ENCODE results near the gene MT3. TPM values are rescaled to one million over a fixed set of nuclear protein-coding genes. Genes with fewer than 3 reads are reported as not detected.

The MT3 gene
- polyA plus RNA-seq, 1 of the 3 experiments (the other 2 are of a cell fraction), result 0.43 TPM

- H3K27me3 ChIP-seq (ENCODE audit: insufficient read depth), result no peaks in the 10 kb centered on the region
- H3K36me3 ChIP-seq (replicated peaks in 1 of 2; ENCODE audit: control insufficient read depth in 1 of 2, insufficient read depth in 2 of 2, low read length in 1 of 2), result no peaks in the 10 kb centered on the region
- H3K27ac ChIP-seq (ENCODE audit: low read depth in 2 of 2, low read length in 1 of 2), result no peak overlapping the region
- H3K79me2 ChIP-seq (ENCODE audit: insufficient read depth), result no peaks in the 10 kb centered on the region
- H3K9me3 ChIP-seq, result 0 out of 2 replicates have a peak, but pooled peaks cover under 1% of the 10 kb centered on the region
- no peaks in the 10 kb centered on the region for H3K9me2 ChIP-seq
- no peaks in the 10 kb centered on the region for H4K20me1 ChIP-seq (ENCODE audit: insufficient read depth)
- H3K4me3 ChIP-seq (ENCODE audit: low read depth in 2 of 2, low read length in 1 of 2), result no peak overlapping the region
- WGBS (ENCODE audit: low lambda C conversion rate), result 2% methylated on average over 2 of the region's 2 CpGs
- no peaks in the 10 kb centered on the region for H3K4me1 ChIP-seq (ENCODE audit: control insufficient read depth in 1 of 2, insufficient read depth in 2 of 2, low read depth in 1 of 2, low read length in 1 of 2)
- H3K4me2 ChIP-seq, result no peak overlapping the region
- DNase-seq, result no peak
- H2AFZ ChIP-seq (ENCODE audit: low read depth), result no peak overlapping the region
- TF ChIP-seq POLR2AphosphoS5 (IDR thresholded peaks at IDR 0.05; ENCODE audit: low read depth, low read length), result no peak
- no peak for TF ChIP-seq FOXJ3 (CRISPR knock-in tag; IDR thresholded peaks at IDR 0.05)
- no peak for TF ChIP-seq TEAD4 (IDR thresholded peaks at IDR 0.05; ENCODE audit: borderline replicate concordance, insufficient read depth)
- no peak for TF ChIP-seq REST (IDR thresholded peaks at IDR 0.05; ENCODE audit: low read depth, low read length)
- no peak for TF ChIP-seq RXRA (IDR thresholded peaks at IDR 0.05; ENCODE audit: borderline replicate concordance, low read depth)
- no peak for TF ChIP-seq MEF2A (IDR thresholded peaks at IDR 0.05; ENCODE audit: borderline replicate concordance, low read depth)
- TF ChIP-seq MXI1 (IDR thresholded peaks at IDR 0.05; ENCODE audit: low read depth, low read length), result no peak
- no peak for TF ChIP-seq EP300 (IDR thresholded peaks at IDR 0.05; ENCODE audit: borderline replicate concordance in 1 of 2, low read depth in 1 of 2, low read length in 1 of 2)
- TF ChIP-seq, protein P1, sequence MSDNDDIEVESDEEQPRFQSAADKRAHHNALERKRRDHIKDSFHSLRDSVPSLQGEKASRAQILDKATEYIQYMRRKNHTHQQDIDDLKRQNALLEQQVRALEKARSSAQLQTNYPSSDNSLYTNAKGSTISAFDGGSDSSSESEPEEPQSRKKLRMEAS (IDR thresholded peaks at IDR 0.05; ENCODE audit: low read depth), result no peak
- TF ChIP-seq IRF3 (IDR thresholded peaks at IDR 0.05; ENCODE audit: low read depth, low read length), result no peak
- TF ChIP-seq GABPA (IDR thresholded peaks at IDR 0.05; ENCODE audit: low read depth), result no peak
- H3K9ac ChIP-seq, result no peak overlapping the region
- peaks cover 1% of the 10 kb centered on the region for H3F3A ChIP-seq (replicated peaks; ENCODE audit: insufficient read depth)
- ChIA-PET POLR2A (no interaction called here), CTCF (interaction anchor here (1.1 kb wide), 1 partner anchor 159 kb away, joined by 3 read pairs; no protein-coding TSS in a partner anchor)
Measured at GRCh38 chr16:56542039-56542438, 47.3 kb upstream of the MT3 start.

Measured in SK-N-SH (cell line).